Epithelial cell of proximal tubule (primary cell): Measurements from ENCODE around the gene PGM5. TPM values are rescaled to one million over a fixed set of nuclear protein-coding genes. Genes with fewer than 3 reads are reported as not detected.

Experiments used
- DNase-seq: peaks from one replicate; pipeline ENCODE4 v3.0.0-alpha.2; 2011; ENCODE audit warnings: low read depth
- H3K4me3 ChIP-seq: 2 replicates; pipeline ENCODE4 v1.5.1; 2011; ENCODE audit warnings: low read depth, mild to moderate bottlenecking, low read length
- CTCF ChIP-seq: conservative IDR thresholded peaks from 2 replicates; pipeline ENCODE4 v1.5.1; 2012; ENCODE audit warnings: low read depth, mild to moderate bottlenecking, low read length
- total RNA-seq: library from RNA; depleted of rRNA; stranded (reverse); fragments of >200 nt; gene quantifications from 2 replicates; pipeline ENCODE4 v1.2.3, GENCODE V29; 2015

The PGM5 gene
- total RNA-seq, 1 donor from 2014 or later = not detected

GRCh38 chr9:68488126-68488525 lies 131.7 kb downstream of the PGM5 start:
- no peak for TF ChIP-seq CTCF
- DNase-seq = no peak
- no peak overlapping the region for H3K4me3 ChIP-seq

- TF ChIP-seq CTCF = no peak
- H3K4me3 ChIP-seq = no peak overlapping the region
- DNase-seq = no peak
Measured at GRCh38 chr9:68489646-68490045, 133.2 kb downstream of the PGM5 start.

GRCh38 chr9:68492806-68493205 lies 136.4 kb downstream of the PGM5 start:
- no peak for TF ChIP-seq CTCF
- no peak overlapping the region for H3K4me3 ChIP-seq
- DNase-seq = no peak

- DNase-seq = no peak
- TF ChIP-seq CTCF = no peak
- no peak overlapping the region for H3K4me3 ChIP-seq
Measured at GRCh38 chr9:68493541-68493940, 137.1 kb downstream of the PGM5 start.

- H3K4me3 ChIP-seq = no peak overlapping the region
- DNase-seq = no peak
- no peak for TF ChIP-seq CTCF
Measured at GRCh38 chr9:68493958-68494577, 137.7 kb downstream of the PGM5 start.

GRCh38 chr9:68495247-68495646 lies 138.8 kb downstream of the PGM5 start:
- no peak for TF ChIP-seq CTCF
- no peak for DNase-seq

GRCh38 chr9:68496356-68496755 lies 139.9 kb downstream of the PGM5 start:
- DNase-seq = no peak
- H3K4me3 ChIP-seq = no peak overlapping the region
- no peak for TF ChIP-seq CTCF

More at GRCh38 chr9:68495247-68495646, 138.8 kb downstream of the PGM5 start:
- no peak overlapping the region for H3K4me3 ChIP-seq
